A204.1 (cell line): ENCODE results near the gene FOXF2.
"Not testable (repeated sequence)": the region's sequence is repeated elsewhere in the genome, so short reads cannot be mapped to it uniquely, and the experiment has no call there.

Experiments used
- FAIRE-seq: peaks from 2 replicates; lab custom pipeline; 2012; peaks lifted over from hg19 to GRCh38; lab: Jason Lieb, UNC

FOXF2 gene

GRCh38 chr6:1389369-1390132 is at the start of gene FOXF2:
TSS of gene FOXF2 (plus strand) at chr6:1389576. CDS start at chr6:1389948, 372 bp downstream.
- no peak for FAIRE-seq

GRCh38 chr6:1346101-1346500 is 43.3 kb upstream of the FOXF2 start:
- no peak for FAIRE-seq

- FAIRE-seq: no peak
These were observed 42.8 kb upstream of the FOXF2 start for GRCh38 chr6:1346558-1347091.

- no peak for FAIRE-seq
These were observed 42.2 kb upstream of the FOXF2 start for GRCh38 chr6:1347161-1347560.

GRCh38 chr6:1348675-1349074 is 40.7 kb upstream of the FOXF2 start:
- FAIRE-seq: no peak

GRCh38 chr6:1349655-1350054 is 39.7 kb upstream of the FOXF2 start:
- FAIRE-seq: no peak

- no peak for FAIRE-seq
These were observed 37.9 kb upstream of the FOXF2 start for GRCh38 chr6:1351381-1352008.

- FAIRE-seq: not testable (repeated sequence)
These were observed 34.3 kb upstream of the FOXF2 start for GRCh38 chr6:1355068-1355467.

GRCh38 chr6:1361717-1362116 is 27.7 kb upstream of the FOXF2 start:
- not testable (repeated sequence) for FAIRE-seq

- FAIRE-seq: no peak
These were observed 26.7 kb upstream of the FOXF2 start for GRCh38 chr6:1362643-1363042.

GRCh38 chr6:1363298-1363697 is 26.1 kb upstream of the FOXF2 start:
- FAIRE-seq: no peak

GRCh38 chr6:1363729-1364572 is 25.4 kb upstream of the FOXF2 start:
- no peak for FAIRE-seq

GRCh38 chr6:1364791-1365190 is 24.6 kb upstream of the FOXF2 start:
- no peak for FAIRE-seq

GRCh38 chr6:1365686-1366085 is 23.7 kb upstream of the FOXF2 start:
- no peak for FAIRE-seq

GRCh38 chr6:1367771-1368170 is 21.6 kb upstream of the FOXF2 start:
- FAIRE-seq: no peak

GRCh38 chr6:1368940-1369339 is 20.4 kb upstream of the FOXF2 start:
- no peak for FAIRE-seq

- not testable (repeated sequence) for FAIRE-seq
These were observed 19.7 kb upstream of the FOXF2 start for GRCh38 chr6:1369695-1370094.

GRCh38 chr6:1371933-1372332 is 17.4 kb upstream of the FOXF2 start:
- no peak for FAIRE-seq

- no peak for FAIRE-seq
These were observed 16.7 kb upstream of the FOXF2 start for GRCh38 chr6:1372690-1373089.

GRCh38 chr6:1376653-1377052 is 12.7 kb upstream of the FOXF2 start:
- no peak for FAIRE-seq

GRCh38 chr6:1377526-1377925 is 11.8 kb upstream of the FOXF2 start:
- FAIRE-seq: no peak

- no peak for FAIRE-seq
These were observed 11.0 kb upstream of the FOXF2 start for GRCh38 chr6:1378065-1379016.
